ENCODE results near the gene EPHA6. TPM values are rescaled to one million over a fixed set of nuclear protein-coding genes. Genes with fewer than 3 reads are reported as not detected.

Gene EPHA6
- total RNA-seq, 4 donors from 2014 or later: 2.1 to 7.0 (median 5.8) TPM

GRCh38 chr3:97043411-97043810, 229.0 kb downstream of the EPHA6 start:
- WGBS, 2 donors: 87 to 90% methylated on average over 2 of the region's 2 CpGs
- Histone ChIP-seq H3K36me3 (no peaks in the 10 kb centered on the region), H3K4me1 (no peaks in the 10 kb centered on the region), H3K27me3 (no peaks in the 10 kb centered on the region), H3K4me3 (replicated peaks in 1 of 3) (no peak overlapping the region), H3K9me3 (no peaks in the 10 kb centered on the region), H3K27ac (no peak overlapping the region)
- no peak for DNase-seq
- TF ChIP-seq CTCF (IDR thresholded peaks at IDR 0.05) (no peak), POLR2A (IDR thresholded peaks at IDR 0.05) (no peak)
- intact Hi-C loops (cut with DNase I): no loop called here

- no peak for DNase-seq
- no peaks in the 10 kb centered on the region for H3K9me3 ChIP-seq
- H3K27me3 ChIP-seq: no peaks in the 10 kb centered on the region
- H3K36me3 ChIP-seq: no peaks in the 10 kb centered on the region
- no peaks in the 10 kb centered on the region for H3K4me1 ChIP-seq
- WGBS, 2 donors: 93 to 95% methylated on average over 3 of the region's 3 CpGs
- TF ChIP-seq CTCF (IDR thresholded peaks at IDR 0.05) (no peak), POLR2A (IDR thresholded peaks at IDR 0.05) (no peak)
- no peak overlapping the region for H3K27ac ChIP-seq
- intact Hi-C loops (cut with DNase I): no loop called here
- H3K4me3 ChIP-seq (replicated peaks in 1 of 3): no peak overlapping the region
Measured at GRCh38 chr3:97057365-97057764, 243.0 kb downstream of the EPHA6 start.

- intact Hi-C loops (cut with DNase I): no loop called here
- WGBS, 2 donors: 78 to 85% methylated on average over 1 of the region's 1 CpG
- H3K36me3 ChIP-seq: no peaks in the 10 kb centered on the region
Measured at GRCh38 chr3:97059168-97059567, 244.8 kb downstream of the EPHA6 start.

GRCh38 chr3:97066531-97066930, 252.1 kb downstream of the EPHA6 start:
- H3K27ac ChIP-seq: no peak overlapping the region
- H3K36me3 ChIP-seq: no peaks in the 10 kb centered on the region
- TF ChIP-seq CTCF (IDR thresholded peaks at IDR 0.05) (no peak), POLR2A (IDR thresholded peaks at IDR 0.05) (no peak)
- no peaks in the 10 kb centered on the region for H3K4me1 ChIP-seq
- WGBS, 2 donors: 66 to 69% methylated on average over 1 of the region's 1 CpG
- no peaks in the 10 kb centered on the region for H3K27me3 ChIP-seq
- H3K4me3 ChIP-seq (replicated peaks in 1 of 3): no peak overlapping the region
- intact Hi-C loops (cut with DNase I): no loop called here
- H3K9me3 ChIP-seq: no peaks in the 10 kb centered on the region
- DNase-seq: no peak

More at GRCh38 chr3:97059168-97059567, 244.8 kb downstream of the EPHA6 start:
- TF ChIP-seq CTCF (IDR thresholded peaks at IDR 0.05) (no peak), POLR2A (IDR thresholded peaks at IDR 0.05) (no peak)
- Histone ChIP-seq H3K27ac (no peak overlapping the region), H3K4me1 (no peaks in the 10 kb centered on the region), H3K27me3 (no peaks in the 10 kb centered on the region), H3K4me3 (replicated peaks in 1 of 3) (no peak overlapping the region), H3K9me3 (no peaks in the 10 kb centered on the region)
- no peak for DNase-seq

GRCh38 chr3:97070302-97070701, 255.9 kb downstream of the EPHA6 start:
- Histone ChIP-seq H3K36me3 (no peaks in the 10 kb centered on the region), H3K27ac (no peak overlapping the region), H3K9me3 (no peaks in the 10 kb centered on the region), H3K27me3 (no peaks in the 10 kb centered on the region), H3K4me1 (no peaks in the 10 kb centered on the region), H3K4me3 (replicated peaks in 1 of 3) (no peak overlapping the region)
- no peak for TF ChIP-seq CTCF (IDR thresholded peaks at IDR 0.05)
- TF ChIP-seq POLR2A (IDR thresholded peaks at IDR 0.05): no peak
- DNase-seq: no peak
- intact Hi-C loops (cut with DNase I): no loop called here
